HG03060 (cell line): ENCODE measurements around the gene MPV17.
"Not testable (repeated sequence)": the region's sequence is repeated elsewhere in the genome, so short reads cannot be mapped to it uniquely, and the experiment has no call there.

ENCODE experiments used
- ATAC-seq: cut with Tn5 transposase; IDR thresholded peaks from one replicate; pipeline ENCODE4 v1.9.1; 2021; ENCODE audit warnings: low read depth, moderate number of reproducible peaks; ENCODE audit not compliant: unreplicated experiment

MPV17 gene

GRCh38 chr2:27303093-27304025 lies 19.5 kb downstream of the MPV17 start:
- no peak for ATAC-seq

- ATAC-seq: not testable (repeated sequence)
Observed at GRCh38 chr2:27300606-27301005, 22.3 kb downstream of the MPV17 start.

- no peak for ATAC-seq
Observed at GRCh38 chr2:27298391-27299080, 24.4 kb downstream of the MPV17 start.

- no peak for ATAC-seq
Observed at GRCh38 chr2:27297195-27297594, 25.7 kb downstream of the MPV17 start.

- ATAC-seq: no peak
Observed at GRCh38 chr2:27296481-27296880, 26.4 kb downstream of the MPV17 start.

- no peak for ATAC-seq
Observed at GRCh38 chr2:27294928-27295327, 28.0 kb downstream of the MPV17 start.

- no peak for ATAC-seq
Observed at GRCh38 chr2:27291865-27292264, 31.0 kb downstream of the MPV17 start.

- no peak for ATAC-seq
Observed at GRCh38 chr2:27290549-27290948, 32.3 kb downstream of the MPV17 start.

GRCh38 chr2:27288610-27289009 lies 34.3 kb downstream of the MPV17 start:
- ATAC-seq: no peak

GRCh38 chr2:27285481-27285880 lies 37.4 kb downstream of the MPV17 start:
- ATAC-seq: no peak

GRCh38 chr2:27284996-27285395 lies 37.9 kb downstream of the MPV17 start:
- ATAC-seq: no peak

GRCh38 chr2:27282892-27283291 lies 40.0 kb downstream of the MPV17 start:
- ATAC-seq: no peak

- no peak for ATAC-seq
Observed at GRCh38 chr2:27281855-27282559, 40.9 kb downstream of the MPV17 start, which contains the start of gene TRIM54. TRIM54 (plus strand) TSS chr2:27282429; CDS start chr2:27282732, 303 bp downstream.

GRCh38 chr2:27281442-27281841 lies 41.5 kb downstream of the MPV17 start:
- no peak for ATAC-seq

GRCh38 chr2:27280826-27281225 lies 42.1 kb downstream of the MPV17 start:
- no peak for ATAC-seq

- ATAC-seq: no peak
Observed at GRCh38 chr2:27278010-27278409, 44.9 kb downstream of the MPV17 start.

- ATAC-seq: no peak
Observed at GRCh38 chr2:27275211-27276150, 47.4 kb downstream of the MPV17 start, which contains the start of gene DNAJC5G. DNAJC5G (plus strand) TSS chr2:27275433; CDS start chr2:27276729, 1,296 bp downstream.

GRCh38 chr2:27272537-27273522 lies 50.1 kb downstream of the MPV17 start:
- ATAC-seq: not testable (repeated sequence)
